Measurements from ENCODE around the gene LAMC1.
"Not testable (repeated sequence)": the region's sequence is repeated elsewhere in the genome, so short reads cannot be mapped to it uniquely, and the experiment has no call there.

LAMC1 gene

DNA sequence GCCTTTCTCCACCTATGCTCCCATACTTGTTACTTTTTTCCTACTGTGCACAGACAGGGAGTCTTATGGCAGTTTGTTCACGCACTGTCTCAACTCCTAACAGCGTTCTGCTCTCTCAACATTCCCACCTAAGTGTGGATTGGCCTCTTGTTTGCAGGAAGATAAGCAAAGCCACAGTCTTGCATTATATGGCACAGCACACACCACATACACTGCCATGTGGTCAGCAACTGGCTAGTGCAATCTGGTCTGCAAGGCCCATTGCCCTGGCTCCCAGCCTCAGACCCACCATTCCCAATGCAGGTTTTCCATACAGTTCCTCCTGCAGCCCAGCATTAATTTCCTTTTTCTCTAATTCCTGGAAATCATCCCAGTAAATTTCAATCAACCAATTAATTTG lies 124.5 kb downstream of the LAMC1 start:
- no peak overlapping the region for H3K4me3 ChIP-seq (ENCODE audit: low read depth, low read length)
- no peak for TF ChIP-seq POLR2A (IDR thresholded peaks at IDR 0.05; ENCODE audit: extremely low read depth, insufficient read length)
- TF ChIP-seq MYC (IDR thresholded peaks at IDR 0.05; ENCODE audit: low read depth, low read length), result no peak
- TF ChIP-seq, protein P1, sequence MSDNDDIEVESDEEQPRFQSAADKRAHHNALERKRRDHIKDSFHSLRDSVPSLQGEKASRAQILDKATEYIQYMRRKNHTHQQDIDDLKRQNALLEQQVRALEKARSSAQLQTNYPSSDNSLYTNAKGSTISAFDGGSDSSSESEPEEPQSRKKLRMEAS (IDR thresholded peaks at IDR 0.05; ENCODE audit: low read depth, low read length), result no peak
- TF ChIP-seq, protein P2, sequence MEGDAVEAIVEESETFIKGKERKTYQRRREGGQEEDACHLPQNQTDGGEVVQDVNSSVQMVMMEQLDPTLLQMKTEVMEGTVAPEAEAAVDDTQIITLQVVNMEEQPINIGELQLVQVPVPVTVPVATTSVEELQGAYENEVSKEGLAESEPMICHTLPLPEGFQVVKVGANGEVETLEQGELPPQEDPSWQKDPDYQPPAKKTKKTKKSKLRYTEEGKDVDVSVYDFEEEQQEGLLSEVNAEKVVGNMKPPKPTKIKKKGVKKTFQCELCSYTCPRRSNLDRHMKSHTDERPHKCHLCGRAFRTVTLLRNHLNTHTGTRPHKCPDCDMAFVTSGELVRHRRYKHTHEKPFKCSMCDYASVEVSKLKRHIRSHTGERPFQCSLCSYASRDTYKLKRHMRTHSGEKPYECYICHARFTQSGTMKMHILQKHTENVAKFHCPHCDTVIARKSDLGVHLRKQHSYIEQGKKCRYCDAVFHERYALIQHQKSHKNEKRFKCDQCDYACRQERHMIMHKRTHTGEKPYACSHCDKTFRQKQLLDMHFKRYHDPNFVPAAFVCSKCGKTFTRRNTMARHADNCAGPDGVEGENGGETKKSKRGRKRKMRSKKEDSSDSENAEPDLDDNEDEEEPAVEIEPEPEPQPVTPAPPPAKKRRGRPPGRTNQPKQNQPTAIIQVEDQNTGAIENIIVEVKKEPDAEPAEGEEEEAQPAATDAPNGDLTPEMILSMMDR (IDR thresholded peaks at IDR 0.05; ENCODE audit: low read depth, low read length), result no peak
- no peak for DNase-seq (ENCODE audit: low read depth)

DNA sequence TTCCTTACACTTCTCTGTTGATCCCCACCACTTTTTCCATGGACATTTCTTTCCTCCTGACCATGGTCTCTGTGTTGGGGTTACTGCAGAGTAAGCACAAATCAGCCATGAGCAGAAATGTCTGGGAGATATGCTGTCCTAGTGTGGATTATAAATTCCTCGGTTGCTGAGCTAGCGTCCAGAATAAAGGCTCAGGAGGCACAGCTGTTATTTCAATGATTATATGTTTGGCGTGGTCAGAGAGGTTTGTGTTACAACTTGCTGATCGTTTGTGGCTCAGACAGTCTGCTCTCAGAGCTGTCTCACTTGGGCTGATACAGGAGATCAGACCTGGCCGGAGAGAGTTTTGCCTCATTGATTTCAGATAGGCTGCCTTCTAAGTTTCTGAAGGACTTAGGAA lies 125.4 kb downstream of the LAMC1 start:
- no peak overlapping the region for H3K4me3 ChIP-seq (ENCODE audit: low read depth, low read length)
- no peak for DNase-seq (ENCODE audit: low read depth)
- TF ChIP-seq, protein P2 (IDR thresholded peaks at IDR 0.05; ENCODE audit: low read depth, low read length), result no peak
- no peak for TF ChIP-seq MYC (IDR thresholded peaks at IDR 0.05; ENCODE audit: low read depth, low read length)
- TF ChIP-seq POLR2A (IDR thresholded peaks at IDR 0.05; ENCODE audit: extremely low read depth, insufficient read length), result no peak
- TF ChIP-seq, protein P1 (IDR thresholded peaks at IDR 0.05; ENCODE audit: low read depth, low read length), result no peak

DNA sequence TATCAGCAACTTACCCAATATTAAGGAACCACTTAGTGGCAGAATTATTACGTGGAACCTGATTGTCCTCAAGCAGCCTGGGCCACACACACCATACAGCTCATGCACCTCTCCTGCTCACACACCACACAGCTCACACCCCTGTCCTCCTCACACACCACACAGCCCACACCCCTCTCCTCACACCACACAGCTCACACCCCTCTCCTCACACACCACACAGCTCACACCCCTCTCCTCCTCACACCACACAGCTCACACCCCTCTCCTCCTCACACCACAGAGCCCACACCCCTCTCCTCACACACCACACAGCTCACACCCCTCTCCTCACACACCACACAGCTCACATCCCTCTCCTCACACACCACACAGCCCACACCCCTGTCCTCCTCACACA lies 126.1 kb downstream of the LAMC1 start:
- H3K4me3 ChIP-seq (ENCODE audit: low read depth, low read length), result no peak overlapping the region
- no peak for DNase-seq (ENCODE audit: low read depth)
- TF ChIP-seq, protein P2 (IDR thresholded peaks at IDR 0.05; ENCODE audit: low read depth, low read length), result no peak
- TF ChIP-seq POLR2A (IDR thresholded peaks at IDR 0.05; ENCODE audit: extremely low read depth, insufficient read length) (no peak), MYC (IDR thresholded peaks at IDR 0.05; ENCODE audit: low read depth, low read length) (no peak)
- TF ChIP-seq, protein P1 (IDR thresholded peaks at IDR 0.05; ENCODE audit: low read depth, low read length), result no peak

DNA sequence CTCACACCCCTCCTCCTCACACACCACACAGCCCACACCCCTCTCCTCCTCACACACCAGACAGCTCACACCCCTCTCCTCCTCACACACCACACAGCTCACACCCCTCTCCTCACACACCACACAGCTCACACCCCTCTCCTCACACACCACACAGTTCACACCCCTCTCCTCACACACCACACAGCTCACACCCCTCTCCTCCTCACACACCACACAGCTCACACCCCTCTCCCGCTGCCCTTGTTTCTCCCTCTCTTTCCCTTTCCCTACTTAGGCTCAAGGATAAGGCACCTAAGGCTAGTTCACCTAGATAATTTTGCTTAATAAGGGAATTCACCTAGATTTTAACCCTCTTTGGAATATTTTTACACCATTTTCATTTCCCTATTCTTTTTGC lies 126.8 kb downstream of the LAMC1 start:
- not testable (repeated sequence) for H3K4me3 ChIP-seq (ENCODE audit: low read depth, low read length); DNase-seq (ENCODE audit: low read depth)

DNA sequence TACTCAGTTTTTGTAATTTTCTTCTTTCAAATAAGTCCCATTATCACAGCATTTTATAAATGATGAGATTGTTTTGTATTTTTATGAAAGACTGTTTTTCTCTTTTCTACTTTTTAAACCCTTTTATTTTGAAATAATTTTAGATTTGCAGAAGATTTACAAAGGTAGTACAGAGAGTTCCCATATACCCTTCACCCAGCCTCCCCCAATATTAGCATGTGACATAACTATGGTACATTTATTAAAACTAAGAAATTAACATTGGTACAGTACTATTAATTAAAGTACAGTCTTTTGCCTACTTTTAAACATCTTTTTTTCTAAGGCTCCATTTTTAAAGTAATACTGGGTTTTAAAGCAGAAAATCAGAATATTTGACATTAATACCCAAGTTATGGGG lies 127.2 kb downstream of the LAMC1 start:
- TF ChIP-seq, protein P1 (IDR thresholded peaks at IDR 0.05; ENCODE audit: low read depth, low read length), result no peak
- TF ChIP-seq MYC (IDR thresholded peaks at IDR 0.05; ENCODE audit: low read depth, low read length) (no peak), POLR2A (IDR thresholded peaks at IDR 0.05; ENCODE audit: extremely low read depth, insufficient read length) (no peak)
- TF ChIP-seq, protein P2 (IDR thresholded peaks at IDR 0.05; ENCODE audit: low read depth, low read length), result no peak

DNA sequence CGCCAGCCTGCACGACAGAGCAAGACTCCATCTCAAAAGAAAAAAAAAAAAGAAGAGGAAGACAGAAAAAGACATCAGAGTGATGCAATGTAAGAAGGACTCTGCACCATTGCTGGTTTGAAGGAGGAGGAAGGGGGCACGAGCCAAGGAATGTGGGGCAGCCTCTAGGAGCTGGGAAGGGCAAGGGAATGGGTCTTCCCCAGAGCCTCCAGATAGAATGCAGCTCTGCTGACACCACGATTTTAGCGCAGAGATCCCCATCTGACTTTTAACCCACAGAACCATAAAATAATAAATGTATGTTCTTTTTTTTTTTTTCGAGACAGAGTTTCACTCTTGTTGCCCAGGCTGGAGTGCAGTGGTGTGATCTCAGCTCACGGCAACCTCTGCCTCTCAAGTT lies 129.0 kb downstream of the LAMC1 start:
- H3K4me3 ChIP-seq (ENCODE audit: low read depth, low read length), result no peak overlapping the region
- TF ChIP-seq MYC (IDR thresholded peaks at IDR 0.05; ENCODE audit: low read depth, low read length), result no peak
- TF ChIP-seq, protein P1 (IDR thresholded peaks at IDR 0.05; ENCODE audit: low read depth, low read length), result no peak
- TF ChIP-seq, protein P2 (IDR thresholded peaks at IDR 0.05; ENCODE audit: low read depth, low read length), result no peak
- no peak for TF ChIP-seq POLR2A (IDR thresholded peaks at IDR 0.05; ENCODE audit: extremely low read depth, insufficient read length)

More for the DNA sequence above, 127.2 kb downstream of the LAMC1 start:
- no peak for DNase-seq (ENCODE audit: low read depth)
- no peak overlapping the region for H3K4me3 ChIP-seq (ENCODE audit: low read depth, low read length)

More for the DNA sequence above, 129.0 kb downstream of the LAMC1 start:
- DNase-seq (ENCODE audit: low read depth), result no peak
